Mesenchymal stem cell (in vitro differentiated cells and primary cell): ENCODE measurements around the gene CCL16.
A peak's percentile ranks its signal among the peaks of the same experiment; 100 is the strongest.

Source experiments
- DNase-seq: peaks from one replicate; pipeline ENCODE4 v3.0.0-alpha.2; 2013
- H2AFZ ChIP-seq: one replicate; pipeline ENCODE4 v1.6.1; 2013; ENCODE audit warnings: low read depth, mild to moderate bottlenecking, control low read depth, inconsistent platforms, low read length, moderate library complexity
- H2AK5ac ChIP-seq: 2 replicates; pipeline ENCODE4 v1.6.1; 2013; ENCODE audit warnings: low read length, moderate library complexity, mild to moderate bottlenecking, inconsistent platforms; ENCODE audit not compliant: severe bottlenecking
- H2BK120ac ChIP-seq: one replicate; pipeline ENCODE4 v1.6.1; 2013; ENCODE audit warnings: low read depth, mild to moderate bottlenecking, inconsistent platforms, low read length, moderate library complexity
- H2BK12ac ChIP-seq, 2 experiments: one replicate each; pipeline ENCODE4 v1.6.1; 2013; ENCODE audit warnings: inconsistent platforms in 2 of 2, low read length in 2 of 2, mild to moderate bottlenecking in 2 of 2, moderate library complexity in 2 of 2, control low read depth in 1 of 2
- H2BK15ac ChIP-seq: one replicate; pipeline ENCODE4 v1.6.1; 2013; ENCODE audit warnings: mild to moderate bottlenecking, low read depth, inconsistent platforms; ENCODE audit not compliant: poor library complexity, severe bottlenecking
- H2BK5ac ChIP-seq: 2 replicates; pipeline ENCODE4 v1.6.1; 2013; ENCODE audit warnings: low read depth, mild to moderate bottlenecking, low read length, control low read depth, inconsistent platforms; ENCODE audit not compliant: poor library complexity, severe bottlenecking
- H3K14ac ChIP-seq, 2 experiments: one replicate each; pipeline ENCODE4 v1.6.1; 2013; ENCODE audit warnings: inconsistent platforms in 2 of 2, low read length in 2 of 2, control low read depth in 1 of 2, mild to moderate bottlenecking in 1 of 2, moderate library complexity in 1 of 2
- H3K18ac ChIP-seq, 2 experiments: one replicate each; pipeline ENCODE4 v1.6.1; 2013; ENCODE audit warnings: inconsistent platforms in 2 of 2, low read length in 2 of 2, control low read depth in 1 of 2, low read depth in 1 of 2, mild to moderate bottlenecking in 1 of 2
- H3K23ac ChIP-seq, 2 experiments: one replicate each; pipeline ENCODE4 v1.6.1; 2013; ENCODE audit warnings: inconsistent platforms in 2 of 2, low read length in 2 of 2, mild to moderate bottlenecking in 2 of 2, moderate library complexity in 2 of 2, control low read depth in 1 of 2
- H3K27ac ChIP-seq: 2 replicates; pipeline ENCODE4 v1.5.1; 2013; ENCODE audit warnings: mild to moderate bottlenecking, moderate library complexity, low read length, control low read depth, inconsistent platforms; ENCODE audit not compliant: poor library complexity, severe bottlenecking
- H3K27me3 ChIP-seq, 2 experiments: 2 replicates each; pipeline versions ENCODE4 v1.6.1 to v1.7.0; 2013; ENCODE audit warnings: low read length in 2 of 2, mild to moderate bottlenecking in 2 of 2, moderate library complexity in 2 of 2, control low read depth in 1 of 2, inconsistent platforms in 1 of 2; ENCODE audit not compliant: control insufficient read depth in 1 of 2, insufficient read depth in 1 of 2
- H3K36me3 ChIP-seq, 2 experiments: 2 replicates each; pipeline versions ENCODE4 v1.6.1 to v1.7.0; 2013; ENCODE audit warnings: low read length in 2 of 2, control low read depth in 1 of 2, inconsistent platforms in 1 of 2, low read depth in 1 of 2, mild to moderate bottlenecking in 1 of 2; ENCODE audit not compliant: insufficient read depth in 2 of 2, control insufficient read depth in 1 of 2
- H3K4ac ChIP-seq, 2 experiments: one replicate each; pipeline ENCODE4 v1.6.1; 2013; ENCODE audit warnings: inconsistent platforms in 2 of 2, low read length in 2 of 2, mild to moderate bottlenecking in 2 of 2, moderate library complexity in 2 of 2, control low read depth in 1 of 2, low read depth in 1 of 2
- H3K4me1 ChIP-seq: 2 replicates; pipeline ENCODE4 v1.6.1; 2013; ENCODE audit warnings: low read depth, low read length, control low read depth; ENCODE audit not compliant: control insufficient read depth, insufficient read depth
- H3K4me2 ChIP-seq: 2 replicates; pipeline ENCODE4 v1.6.1; 2013; ENCODE audit warnings: low read length, mild to moderate bottlenecking, inconsistent platforms; ENCODE audit not compliant: poor library complexity, severe bottlenecking
- H3K4me3 ChIP-seq, 2 experiments: 2 replicates each; pipeline versions ENCODE4 v1.5.1 to v1.7.0; 2013; ENCODE audit warnings: low read length in 2 of 2, mild to moderate bottlenecking in 2 of 2, control low read depth in 1 of 2, low read depth in 1 of 2; ENCODE audit not compliant: insufficient read depth in 1 of 2
- H3K79me1 ChIP-seq: replicated peaks from 2 replicates; pipeline ENCODE4 v1.6.1; 2013; ENCODE audit warnings: mild to moderate bottlenecking, control low read depth, low read length, inconsistent platforms; ENCODE audit not compliant: poor library complexity, severe bottlenecking
- H3K9ac ChIP-seq: 2 replicates; pipeline ENCODE4 v1.7.0; 2013; ENCODE audit warnings: mild to moderate bottlenecking, low read length, moderate library complexity
- H3K9me3 ChIP-seq: 2 replicates; pipeline ENCODE4 v1.7.0; 2013; ENCODE audit warnings: mild to moderate bottlenecking, low read length; ENCODE audit not compliant: control insufficient read depth
- H4K8ac ChIP-seq: one replicate; pipeline ENCODE4 v1.6.1; 2013; ENCODE audit warnings: inconsistent platforms, mild to moderate bottlenecking, low read length, moderate library complexity
- H4K91ac ChIP-seq: one replicate; pipeline ENCODE4 v1.6.1; 2013; ENCODE audit warnings: mild to moderate bottlenecking, low read length, inconsistent platforms
- WGBS: methylation state at CpG from one replicate; pipeline ENCODE4 v1.1.7; 2013; ENCODE audit warnings: mixed read lengths; 5-methylcytosine and 5-hydroxymethylcytosine counted together

CCL16 gene

GRCh38 chr17:35981908-35982330 is 622 bp upstream of the CCL16 start:
- Histone ChIP-seq H3K4me2 (no peak overlapping the region), H2BK12ac (no peak overlapping the region), H3K27ac (no peak overlapping the region), H3K79me1 (no peaks in the 10 kb centered on the region), H2BK5ac (no peak overlapping the region), H3K4me3 (no peak overlapping the region), H2AK5ac (no peak overlapping the region), H3K4me1 (no peaks in the 10 kb centered on the region), H3K18ac (no peak overlapping the region), H3K36me3 (no peaks in the 10 kb centered on the region), H2AFZ (no peak overlapping the region), H3K23ac (no peak overlapping the region), H3K9ac (no peak overlapping the region), H3K14ac (no peak overlapping the region), H4K91ac (no peak overlapping the region), H3K4ac (no peak overlapping the region), H4K8ac (no peak overlapping the region), H2BK15ac (no peak overlapping the region), H3K9me3 (no peaks in the 10 kb centered on the region), H3K27me3 (peaks cover 0 to 44% of the 10 kb centered on the region in 2 experiments), H2BK120ac (no peak overlapping the region)
- 74% methylated on average over 4 of the region's 4 CpGs for WGBS
- DNase-seq, result no peak

GRCh38 chr17:35978346-35978745 is 3.0 kb downstream of the CCL16 start:
- Histone ChIP-seq H2AFZ (no peak overlapping the region), H4K8ac (no peak overlapping the region), H3K27ac (no peak overlapping the region), H3K4me3 (no peak overlapping the region), H2BK5ac (no peak overlapping the region), H4K91ac (no peak overlapping the region), H3K36me3 (no peaks in the 10 kb centered on the region), H3K4me1 (no peaks in the 10 kb centered on the region), H2BK15ac (no peak overlapping the region), H2BK120ac (no peak overlapping the region), H3K79me1 (no peaks in the 10 kb centered on the region), H3K4me2 (no peak overlapping the region), H3K14ac (no peak overlapping the region), H3K23ac (no peak overlapping the region), H3K4ac (no peak overlapping the region), H3K9ac (no peak overlapping the region), H3K18ac (no peak overlapping the region), H2AK5ac (no peak overlapping the region), H3K27me3 (peaks cover 0 to 30% of the 10 kb centered on the region in 2 experiments), H3K9me3 (no peaks in the 10 kb centered on the region), H2BK12ac (no peak overlapping the region)
- WGBS, result 71% methylated on average over 3 of the region's 3 CpGs
- DNase-seq, result no peak

- Histone ChIP-seq H3K4ac (no peak overlapping the region), H3K23ac (no peak overlapping the region), H3K9me3 (no peaks in the 10 kb centered on the region), H3K36me3 (no peaks in the 10 kb centered on the region), H4K91ac (no peak overlapping the region), H3K79me1 (no peaks in the 10 kb centered on the region), H4K8ac (no peak overlapping the region), H3K4me2 (no peak overlapping the region), H2BK5ac (no peak overlapping the region), H3K27ac (no peak overlapping the region), H3K14ac (no peak overlapping the region), H3K4me3 (no peak overlapping the region), H3K4me1 (no peaks in the 10 kb centered on the region), H2BK120ac (no peak overlapping the region), H3K9ac (no peak overlapping the region), H2BK12ac (no peak overlapping the region), H2AFZ (no peak overlapping the region), H3K27me3 (peaks cover 0 to 29% of the 10 kb centered on the region in 2 experiments), H3K18ac (no peak overlapping the region), H2BK15ac (no peak overlapping the region), H2AK5ac (no peak overlapping the region)
- WGBS, result 92% methylated on average over 7 of the region's 7 CpGs
- no peak for DNase-seq
These were observed 3.8 kb downstream of the CCL16 start for GRCh38 chr17:35977509-35977908.

GRCh38 chr17:35973333-35974260 is 7.7 kb downstream of the CCL16 start:
- Histone ChIP-seq H2BK5ac (no peak overlapping the region), H3K79me1 (no peaks in the 10 kb centered on the region), H3K9ac (no peak overlapping the region), H3K18ac (peak overlapping the region in 1 of 2 experiments; percentile 43), H4K8ac (no peak overlapping the region), H2AFZ (no peak overlapping the region), H3K4me1 (peaks cover 3% of the 10 kb centered on the region), H2BK15ac (no peak overlapping the region), H3K4me3 (no peak overlapping the region), H3K4me2 (no peak overlapping the region), H3K23ac (no peak overlapping the region), H3K36me3 (no peaks in the 10 kb centered on the region), H4K91ac (no peak overlapping the region), H3K14ac (no peak overlapping the region), H2BK12ac (no peak overlapping the region), H3K27me3 (peaks cover 0 to 19% of the 10 kb centered on the region in 2 experiments), H2BK120ac (no peak overlapping the region), H3K27ac (no peak overlapping the region), H3K4ac (no peak overlapping the region), H2AK5ac (no peak overlapping the region), H3K9me3 (no peaks in the 10 kb centered on the region)
- DNase-seq, result peak; percentile 28
- WGBS, result 36% methylated on average over 10 of the region's 10 CpGs
